ENCODE measurements around the gene TMEM74B. TPM values are rescaled to one million over a fixed set of nuclear protein-coding genes. Genes with fewer than 3 reads are reported as not detected.
"Not testable (repeated sequence)": the region's sequence is repeated elsewhere in the genome, so short reads cannot be mapped to it uniquely, and the experiment has no call there.

The TMEM74B gene
- total RNA-seq, 1 donor from 2014 or later: 0.09 TPM

GRCh38 chr20:1149812-1150211 lies 35.0 kb downstream of the TMEM74B start:
- intact Hi-C loops (cut with micrococcal nuclease): not testable (repeated sequence)

GRCh38 chr20:1146957-1147356 lies 37.8 kb downstream of the TMEM74B start:
- intact Hi-C loops (cut with micrococcal nuclease): no loop called here

- intact Hi-C loops (cut with micrococcal nuclease): no loop called here
These were observed 40.2 kb downstream of the TMEM74B start for GRCh38 chr20:1144401-1145172.

- intact Hi-C loops (cut with micrococcal nuclease): no loop called here
These were observed 47.5 kb downstream of the TMEM74B start for GRCh38 chr20:1137236-1137635.

DNA sequence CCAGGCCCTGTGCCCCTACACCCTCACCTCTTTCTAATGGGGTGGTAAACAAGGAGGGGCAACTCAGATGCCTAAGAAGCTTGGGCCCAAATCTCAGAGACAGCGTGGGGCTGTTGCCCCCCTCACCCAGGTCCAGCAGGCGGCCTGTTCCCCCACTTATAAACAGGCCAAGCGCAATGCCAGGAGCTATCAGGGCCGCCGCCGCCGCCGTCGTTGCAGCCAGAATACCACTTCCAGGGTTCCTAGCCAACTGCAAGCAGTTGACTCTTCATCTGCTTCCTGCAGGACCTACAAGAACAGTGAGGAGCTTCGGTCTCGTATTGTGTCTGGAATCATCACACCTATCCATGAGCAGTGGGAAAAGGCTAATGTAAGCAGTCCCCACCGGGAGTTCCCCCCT lies 49.9 kb downstream of the TMEM74B start:
- intact Hi-C loops (cut with micrococcal nuclease): no loop called here

DNA sequence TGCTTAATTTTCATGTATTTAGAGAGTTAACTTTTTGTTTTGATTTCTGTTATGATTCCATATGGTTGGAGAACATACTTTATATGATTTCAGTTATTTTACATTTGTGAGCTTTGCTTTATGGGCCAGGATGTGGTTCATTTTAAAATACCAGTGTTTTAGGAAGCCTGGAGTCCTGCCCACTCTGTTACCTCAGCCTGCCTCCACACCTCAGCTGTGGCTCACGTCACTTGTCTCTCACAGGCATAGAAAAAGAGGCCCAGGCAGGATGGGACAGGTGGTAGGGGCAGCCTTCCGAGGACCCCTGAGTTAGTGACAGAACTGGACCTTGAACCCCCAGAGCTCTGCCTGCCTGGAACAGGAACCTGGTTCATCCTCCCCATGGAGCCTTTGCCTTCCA lies 50.4 kb downstream of the TMEM74B start:
- intact Hi-C loops (cut with micrococcal nuclease): no loop called here

GRCh38 chr20:1131354-1131753 lies 53.4 kb downstream of the TMEM74B start:
- intact Hi-C loops (cut with micrococcal nuclease): no loop called here

GRCh38 chr20:1130847-1131246 lies 53.9 kb downstream of the TMEM74B start:
- intact Hi-C loops (cut with micrococcal nuclease): no loop called here

Other genes starting within 250 kb of the TMEM74B start
- gene RSPO4, start 182.7 kb downstream of the TMEM74B start, total RNA-seq: not detected in 2 replicates
- 152 and 161 TPM in 2 replicates for gene PSMF1, start 66.4 kb downstream of the TMEM74B start, total RNA-seq
- 0.11 TPM in 1 of 2 replicates, not detected in the other for gene C20orf202, start 18.5 kb upstream of the TMEM74B start, total RNA-seq
- not detected in 2 replicates for gene RAD21L1, start 41.1 kb upstream of the TMEM74B start, total RNA-seq
- gene SNPH, start 81.3 kb upstream of the TMEM74B start, total RNA-seq: 5.2 and 5.4 TPM in 2 replicates
- gene SDCBP2, start 144.2 kb upstream of the TMEM74B start, total RNA-seq: 2.2 and 3.7 TPM in 2 replicates
- 279 and 292 TPM in 2 replicates for gene FKBP1A, start 208.1 kb upstream of the TMEM74B start, total RNA-seq

Measured in T-helper 2 cell treated with Interferon-gamma antibody and Interleukin-4, amounts not matched to agents 100 ng/mL and 5 ng/mL, for 36 hours (primary cell).